Neural progenitor cell (in vitro differentiated cells): ENCODE data around the gene XKR3. TPM values are rescaled to one million over a fixed set of nuclear protein-coding genes. Genes with fewer than 3 reads are reported as not detected.
A peak's percentile ranks its signal among the peaks of the same experiment; 100 is the strongest.
"Not testable (repeated sequence)": the region's sequence is repeated elsewhere in the genome, so short reads cannot be mapped to it uniquely, and the experiment has no call there.

Experiments used
- DNase-seq: peaks from one replicate; pipeline ENCODE4 v3.0.0-alpha.2; 2016; ENCODE audit warnings: low spot score
- H2AFZ ChIP-seq: fragments of 200-600 bp; sonication (generic); replicated peaks from 2 replicates; pipeline ENCODE4 v1.6.1; 2016; ENCODE audit warnings: antibody characterized with exemption
- H3F3A ChIP-seq: fragments of 200-600 bp; sonication (generic); 2 replicates; pipeline ENCODE4 v1.6.1; 2016; ENCODE audit warnings: antibody characterized with exemption, low read depth
- H3K27ac ChIP-seq: fragments of 200-600 bp; sonication (generic); 2 replicates; pipeline ENCODE4 v1.5.1; 2016; ENCODE audit warnings: mild to moderate bottlenecking
- H3K27me3 ChIP-seq: fragments of 200-600 bp; sonication (generic); 2 replicates; pipeline ENCODE4 v1.6.1; 2016; ENCODE audit warnings: mild to moderate bottlenecking, moderate library complexity
- H3K36me3 ChIP-seq: fragments of 200-600 bp; sonication (generic); 2 replicates; pipeline ENCODE4 v1.5.1; 2016
- H3K4me1 ChIP-seq: fragments of 200-600 bp; sonication (generic); 2 replicates; pipeline ENCODE4 v1.6.1; 2016; ENCODE audit warnings: mixed run types
- H3K4me2 ChIP-seq: fragments of 200-600 bp; sonication (generic); 2 replicates; pipeline ENCODE4 v1.6.1; 2016
- H3K4me3 ChIP-seq: fragments of 200-600 bp; sonication (generic); 2 replicates; pipeline ENCODE4 v1.5.1; 2016
- H3K79me2 ChIP-seq: fragments of 200-600 bp; sonication (generic); 2 replicates; pipeline ENCODE4 v1.6.1; 2016; ENCODE audit warnings: low read depth
- H3K9ac ChIP-seq: fragments of 200-600 bp; sonication (generic); 2 replicates; pipeline ENCODE4 v1.6.1; 2016
- H3K9me3 ChIP-seq: fragments of 200-600 bp; sonication (generic); 2 replicates; pipeline ENCODE4 v1.5.1; 2016; ENCODE audit warnings: low read depth
- H4K20me1 ChIP-seq: fragments of 200-600 bp; sonication (generic); 2 replicates; pipeline ENCODE4 v1.6.1; 2016; ENCODE audit warnings: low read depth
- H3K27ac Mint-ChIP-seq: 3 replicates; pipeline ENCODE4 v1.8.0; 2021; ENCODE audit warnings: mixed read lengths
- H3K27me3 Mint-ChIP-seq: 2 replicates; pipeline ENCODE4 v1.8.0; 2022; ENCODE audit warnings: low read depth, mild to moderate bottlenecking, inconsistent platforms, moderate library complexity, mixed read lengths; ENCODE audit not compliant: insufficient read depth
- H3K36me3 Mint-ChIP-seq: 3 replicates; pipeline ENCODE4 v1.8.0; 2021; ENCODE audit warnings: mixed read lengths
- H3K4me1 Mint-ChIP-seq: 3 replicates; pipeline ENCODE4 v1.8.0; 2021; ENCODE audit warnings: mixed read lengths
- H3K4me3 Mint-ChIP-seq: 3 replicates; pipeline ENCODE4 v1.8.0; 2021; ENCODE audit warnings: mild to moderate bottlenecking, moderate library complexity, mixed read lengths
- H3K9me3 Mint-ChIP-seq: 3 replicates; pipeline ENCODE4 v1.8.0; 2020; ENCODE audit warnings: mixed read lengths
- EZH2 ChIP-seq: fragments of 200-600 bp; sonication (generic); IDR thresholded peaks from 2 replicates; pipeline ENCODE4 v1.6.1; 2017; ENCODE audit warnings: antibody characterized with exemption, mild to moderate bottlenecking, moderate library complexity
- EZH2phosphoT487 ChIP-seq: fragments of 200-600 bp; sonication (generic); IDR thresholded peaks from 2 replicates; pipeline ENCODE4 v1.6.1; 2017; ENCODE audit warnings: antibody characterized with exemption
- total RNA-seq: library from RNA; depleted of rRNA; stranded (reverse); fragments of >200 nt; gene quantifications from 2 replicates; pipeline ENCODE4 v1.2.3, GENCODE V29; 2015; ENCODE audit warnings: low replicate concordance
- TF ChIP-seq, protein P1 (sequence below): fragments of 200-600 bp; sonication (generic); IDR thresholded peaks from 2 replicates; pipeline ENCODE4 v1.5.1; 2017; ENCODE audit warnings: antibody characterized with exemption, mild to moderate bottlenecking

Gene XKR3
- not detected in 2 replicates for total RNA-seq

DNA sequence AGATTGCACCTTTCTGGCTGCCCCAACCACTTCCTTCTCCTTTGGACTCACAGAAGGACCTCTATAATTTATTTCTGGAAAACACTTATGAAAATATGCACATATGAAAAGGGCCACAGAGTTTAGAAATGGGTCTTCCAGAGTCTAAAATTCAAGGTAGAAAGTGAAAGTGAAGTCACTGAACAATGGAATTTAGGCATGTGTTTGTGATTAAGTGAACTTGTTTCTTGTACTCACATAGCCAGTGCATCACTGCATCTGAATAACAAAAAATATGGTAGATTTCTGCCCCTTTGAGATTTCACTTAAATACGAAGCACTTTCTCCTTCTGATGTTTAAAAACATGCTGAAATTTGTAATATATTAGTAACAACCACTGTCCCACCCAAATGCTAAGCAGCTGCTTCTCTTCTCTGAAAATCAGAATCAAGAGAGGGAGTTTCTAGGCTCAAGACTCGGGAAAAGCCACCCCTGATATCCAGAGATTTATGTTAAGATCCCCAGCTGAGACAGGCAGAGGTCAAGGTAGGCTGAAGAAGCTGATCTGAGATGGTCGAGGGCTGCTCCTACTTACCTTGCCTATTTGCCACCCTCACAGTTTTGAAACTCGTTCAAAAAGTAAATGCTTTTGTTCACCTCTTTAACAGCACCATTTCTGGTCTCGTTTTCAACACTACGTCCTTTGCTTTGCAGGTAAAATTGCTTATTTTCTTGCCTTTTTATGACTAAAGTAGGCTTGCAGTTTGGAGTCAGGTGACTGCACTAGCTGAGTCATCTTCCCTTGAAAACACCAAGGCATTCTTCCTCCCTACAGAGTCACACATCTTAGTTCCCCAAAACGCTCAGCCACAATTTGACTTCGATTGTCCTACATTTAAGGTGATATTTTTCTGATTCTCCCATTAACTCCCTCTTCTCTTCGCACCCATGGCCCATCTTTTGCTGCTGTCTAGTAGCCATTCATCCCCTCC lies at the start of gene XKR3:
Gene XKR3 (minus strand): TSS at position 696 of the 972 bp plus-strand sequence. CDS start 17,338 bp downstream, outside the sequence.
- Histone ChIP-seq H4K20me1 (no peaks in the 10 kb centered on the region), H3K27me3 (no peaks in the 10 kb centered on the region), H3K79me2 (no peaks in the 10 kb centered on the region), H3F3A (no peaks in the 10 kb centered on the region), H2AFZ (peak within 1 kb of the TSS; percentile 53), H3K27ac (no peak within 1 kb of the TSS), H3K9me3 (no peaks in the 10 kb centered on the region), H3K36me3 (no peaks in the 10 kb centered on the region), H3K4me2 (no peak within 1 kb of the TSS), H3K4me3 (no peak within 1 kb of the TSS), H3K9ac (no peak within 1 kb of the TSS), H3K4me1 (no peaks in the 10 kb centered on the region)
- Mint-ChIP-seq H3K36me3 (no peaks in the 10 kb centered on the region), H3K27ac (no peak within 1 kb of the TSS), H3K27me3 (no peaks in the 10 kb centered on the region), H3K4me1 (no peaks in the 10 kb centered on the region), H3K4me3 (no peak within 1 kb of the TSS), H3K9me3 (peaks cover 2% of the 10 kb centered on the region)
- TF ChIP-seq, protein P1, sequence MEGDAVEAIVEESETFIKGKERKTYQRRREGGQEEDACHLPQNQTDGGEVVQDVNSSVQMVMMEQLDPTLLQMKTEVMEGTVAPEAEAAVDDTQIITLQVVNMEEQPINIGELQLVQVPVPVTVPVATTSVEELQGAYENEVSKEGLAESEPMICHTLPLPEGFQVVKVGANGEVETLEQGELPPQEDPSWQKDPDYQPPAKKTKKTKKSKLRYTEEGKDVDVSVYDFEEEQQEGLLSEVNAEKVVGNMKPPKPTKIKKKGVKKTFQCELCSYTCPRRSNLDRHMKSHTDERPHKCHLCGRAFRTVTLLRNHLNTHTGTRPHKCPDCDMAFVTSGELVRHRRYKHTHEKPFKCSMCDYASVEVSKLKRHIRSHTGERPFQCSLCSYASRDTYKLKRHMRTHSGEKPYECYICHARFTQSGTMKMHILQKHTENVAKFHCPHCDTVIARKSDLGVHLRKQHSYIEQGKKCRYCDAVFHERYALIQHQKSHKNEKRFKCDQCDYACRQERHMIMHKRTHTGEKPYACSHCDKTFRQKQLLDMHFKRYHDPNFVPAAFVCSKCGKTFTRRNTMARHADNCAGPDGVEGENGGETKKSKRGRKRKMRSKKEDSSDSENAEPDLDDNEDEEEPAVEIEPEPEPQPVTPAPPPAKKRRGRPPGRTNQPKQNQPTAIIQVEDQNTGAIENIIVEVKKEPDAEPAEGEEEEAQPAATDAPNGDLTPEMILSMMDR: no peak
- TF ChIP-seq EZH2 (no peak), EZH2phosphoT487 (no peak)
- DNase-seq: no peak

DNA sequence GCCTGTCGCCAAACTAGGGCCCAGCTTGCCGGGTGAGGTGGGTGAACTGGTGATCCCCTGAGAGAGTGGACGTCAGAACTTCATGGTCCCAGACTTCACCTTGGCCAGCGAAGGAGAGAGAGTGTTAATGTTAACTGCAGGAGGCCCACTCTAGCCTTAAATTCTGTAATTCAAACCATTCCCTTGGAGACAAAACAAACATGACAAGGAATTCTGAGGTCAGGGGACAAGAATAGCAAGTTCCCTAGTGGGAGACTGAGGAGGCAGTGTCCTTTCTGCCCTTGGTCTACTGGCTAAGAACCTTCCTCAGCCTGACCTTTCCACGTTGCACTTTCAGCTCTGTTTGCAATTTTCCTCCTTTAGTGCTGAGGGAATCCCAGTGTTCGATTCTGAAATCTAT lies 44.4 kb upstream of the XKR3 start:
- not testable (repeated sequence) for H4K20me1 ChIP-seq, H3F3A ChIP-seq, H3K9me3 ChIP-seq, H3K4me1 ChIP-seq, H3K4me3 ChIP-seq, H3K36me3 Mint-ChIP-seq, H3K4me3 Mint-ChIP-seq, H3K27me3 ChIP-seq, DNase-seq, H3K27ac ChIP-seq, H3K4me2 ChIP-seq, H3K36me3 ChIP-seq, H3K9ac ChIP-seq, H2AFZ ChIP-seq, H3K4me1 Mint-ChIP-seq, H3K79me2 ChIP-seq, H3K27ac Mint-ChIP-seq, H3K27me3 Mint-ChIP-seq, H3K9me3 Mint-ChIP-seq

DNA sequence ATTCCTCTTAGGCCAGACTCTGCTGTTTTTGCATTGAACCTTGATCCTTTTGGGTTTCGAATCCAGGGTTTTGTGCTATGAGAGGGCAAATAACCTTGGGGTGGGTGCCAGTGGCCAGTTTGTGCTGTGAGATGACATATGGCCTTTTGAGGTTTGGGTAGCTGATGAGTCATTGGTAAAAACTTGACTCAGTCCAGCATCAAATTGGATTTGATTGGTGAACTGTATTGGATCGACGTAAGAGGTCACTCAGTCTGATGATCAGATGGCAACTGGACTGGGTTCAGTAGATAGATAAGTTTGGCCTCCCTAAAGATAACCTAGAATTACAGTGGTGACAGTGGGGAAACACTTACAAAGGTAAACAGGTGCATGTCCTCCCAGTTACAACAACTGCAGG lies 41.0 kb upstream of the XKR3 start:
- no peak overlapping the region for H3K4me3 Mint-ChIP-seq
- no peaks in the 10 kb centered on the region for H3F3A ChIP-seq
- H3K9me3 Mint-ChIP-seq: peaks cover 6% of the 10 kb centered on the region
- H3K27me3 Mint-ChIP-seq: no peaks in the 10 kb centered on the region
- no peaks in the 10 kb centered on the region for H3K79me2 ChIP-seq
- no peak overlapping the region for H3K4me3 ChIP-seq
- no peak for DNase-seq
- no peak overlapping the region for H3K9ac ChIP-seq
- no peaks in the 10 kb centered on the region for H3K4me1 ChIP-seq
- no peak overlapping the region for H3K27ac Mint-ChIP-seq
- H3K4me1 Mint-ChIP-seq: no peaks in the 10 kb centered on the region
- no peaks in the 10 kb centered on the region for H3K36me3 ChIP-seq
- no peaks in the 10 kb centered on the region for H3K27me3 ChIP-seq
- no peaks in the 10 kb centered on the region for H3K9me3 ChIP-seq
- H2AFZ ChIP-seq: no peak overlapping the region
- TF ChIP-seq EZH2: no peak
- H3K27ac ChIP-seq: no peak overlapping the region
- H3K4me2 ChIP-seq: no peak overlapping the region
- no peaks in the 10 kb centered on the region for H4K20me1 ChIP-seq
- no peaks in the 10 kb centered on the region for H3K36me3 Mint-ChIP-seq

DNA sequence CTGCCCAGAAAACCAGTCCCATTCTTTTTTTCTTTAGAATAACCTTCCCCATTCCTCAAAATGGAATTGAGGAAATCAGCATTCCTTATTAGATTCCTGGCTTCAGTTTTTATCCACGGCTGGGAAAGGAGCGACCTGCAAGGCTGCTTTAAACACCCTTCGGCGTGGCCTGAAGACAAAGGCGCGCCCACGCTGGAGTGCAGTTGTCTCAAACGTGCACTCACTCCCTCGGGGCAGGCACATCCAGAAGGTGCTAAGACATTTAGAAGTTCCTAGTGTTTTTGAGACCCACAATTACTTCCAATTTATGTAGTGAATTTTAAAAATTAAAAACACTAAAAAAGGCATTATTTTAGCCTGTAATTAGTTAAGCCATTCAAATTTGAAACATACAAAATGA lies 31.6 kb upstream of the XKR3 start:
- H3K9ac ChIP-seq, H4K20me1 ChIP-seq, H3K4me3 ChIP-seq, H3K27ac Mint-ChIP-seq, H3K9me3 ChIP-seq, H3K79me2 ChIP-seq, H3K27me3 Mint-ChIP-seq, H3K36me3 ChIP-seq, H3K4me1 ChIP-seq, H3K4me1 Mint-ChIP-seq, H3K27ac ChIP-seq, H3K4me2 ChIP-seq, H3K4me3 Mint-ChIP-seq, H2AFZ ChIP-seq, H3K27me3 ChIP-seq, H3K36me3 Mint-ChIP-seq, DNase-seq, H3F3A ChIP-seq: not testable (repeated sequence)
- peaks cover 27% of the 10 kb centered on the region for H3K9me3 Mint-ChIP-seq
